VCaP (cell line): Measurements from ENCODE around the gene TMEM132D.

Source experiments
- H3K27ac ChIP-seq: fragments of 450-650 bp; 2 replicates; pipeline ENCODE4 v1.5.1; 2017
- TF ChIP-seq, protein P1 (sequence below): fragments of 450-650 bp; conservative IDR thresholded peaks from 2 replicates; pipeline ENCODE4 v1.5.1; 2017; ENCODE audit warnings: mild to moderate bottlenecking, moderate library complexity

The TMEM132D gene

DNA sequence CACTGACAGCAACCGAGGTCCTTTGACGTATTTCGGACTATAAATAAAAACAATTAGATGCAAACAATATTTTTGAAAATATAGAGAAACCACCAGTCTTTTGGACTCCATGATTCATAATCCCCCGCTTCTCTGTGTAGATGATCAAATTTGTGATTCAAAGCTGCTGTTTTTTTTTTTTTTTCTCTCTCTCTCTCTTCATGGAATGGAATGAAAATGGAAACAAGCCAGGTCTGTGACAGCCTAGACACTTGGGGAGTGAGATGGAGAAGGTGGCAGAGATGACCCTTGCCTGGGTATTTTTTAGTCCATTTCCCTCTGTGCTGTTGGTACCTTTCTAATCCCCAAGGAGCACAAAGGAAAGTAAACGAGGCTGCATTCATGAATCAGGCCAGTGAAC, 802.0 kb downstream of the TMEM132D start:
- H3K27ac ChIP-seq: no peak overlapping the region
- TF ChIP-seq, protein P1, sequence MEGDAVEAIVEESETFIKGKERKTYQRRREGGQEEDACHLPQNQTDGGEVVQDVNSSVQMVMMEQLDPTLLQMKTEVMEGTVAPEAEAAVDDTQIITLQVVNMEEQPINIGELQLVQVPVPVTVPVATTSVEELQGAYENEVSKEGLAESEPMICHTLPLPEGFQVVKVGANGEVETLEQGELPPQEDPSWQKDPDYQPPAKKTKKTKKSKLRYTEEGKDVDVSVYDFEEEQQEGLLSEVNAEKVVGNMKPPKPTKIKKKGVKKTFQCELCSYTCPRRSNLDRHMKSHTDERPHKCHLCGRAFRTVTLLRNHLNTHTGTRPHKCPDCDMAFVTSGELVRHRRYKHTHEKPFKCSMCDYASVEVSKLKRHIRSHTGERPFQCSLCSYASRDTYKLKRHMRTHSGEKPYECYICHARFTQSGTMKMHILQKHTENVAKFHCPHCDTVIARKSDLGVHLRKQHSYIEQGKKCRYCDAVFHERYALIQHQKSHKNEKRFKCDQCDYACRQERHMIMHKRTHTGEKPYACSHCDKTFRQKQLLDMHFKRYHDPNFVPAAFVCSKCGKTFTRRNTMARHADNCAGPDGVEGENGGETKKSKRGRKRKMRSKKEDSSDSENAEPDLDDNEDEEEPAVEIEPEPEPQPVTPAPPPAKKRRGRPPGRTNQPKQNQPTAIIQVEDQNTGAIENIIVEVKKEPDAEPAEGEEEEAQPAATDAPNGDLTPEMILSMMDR: no peak

GRCh38 chr12:129101404-129101803, 802.4 kb downstream of the TMEM132D start:
- H3K27ac ChIP-seq: no peak overlapping the region
- TF ChIP-seq, protein P1: no peak

GRCh38 chr12:129097451-129097850, 806.4 kb downstream of the TMEM132D start:
- H3K27ac ChIP-seq: no peak overlapping the region
- TF ChIP-seq, protein P1: no peak

GRCh38 chr12:129096968-129097367, 806.9 kb downstream of the TMEM132D start:
- H3K27ac ChIP-seq: no peak overlapping the region
- TF ChIP-seq, protein P1: no peak

GRCh38 chr12:129096184-129096583, 807.6 kb downstream of the TMEM132D start:
- no peak overlapping the region for H3K27ac ChIP-seq
- TF ChIP-seq, protein P1: no peak

DNA sequence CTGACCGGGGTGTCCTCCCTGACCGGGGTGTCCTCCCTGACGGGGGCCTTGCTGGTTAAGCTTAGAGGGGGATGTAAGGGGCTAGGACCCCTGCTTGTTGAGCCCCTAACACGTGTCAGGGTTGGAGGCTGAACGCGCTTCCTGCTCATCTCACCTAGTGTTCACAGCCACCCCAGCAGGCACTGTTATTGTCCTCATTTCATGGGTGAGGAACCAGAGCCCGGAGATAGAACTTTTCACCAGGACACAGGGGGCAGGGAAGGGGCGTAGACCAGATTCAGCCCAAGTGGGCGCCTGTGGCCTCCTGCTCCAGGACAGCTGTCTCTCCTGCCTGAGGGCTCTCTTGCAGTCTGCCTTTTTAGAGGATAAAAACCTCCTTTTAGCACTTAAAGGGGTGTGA, 814.2 kb downstream of the TMEM132D start:
- TF ChIP-seq, protein P1: no peak
- no peak overlapping the region for H3K27ac ChIP-seq

DNA sequence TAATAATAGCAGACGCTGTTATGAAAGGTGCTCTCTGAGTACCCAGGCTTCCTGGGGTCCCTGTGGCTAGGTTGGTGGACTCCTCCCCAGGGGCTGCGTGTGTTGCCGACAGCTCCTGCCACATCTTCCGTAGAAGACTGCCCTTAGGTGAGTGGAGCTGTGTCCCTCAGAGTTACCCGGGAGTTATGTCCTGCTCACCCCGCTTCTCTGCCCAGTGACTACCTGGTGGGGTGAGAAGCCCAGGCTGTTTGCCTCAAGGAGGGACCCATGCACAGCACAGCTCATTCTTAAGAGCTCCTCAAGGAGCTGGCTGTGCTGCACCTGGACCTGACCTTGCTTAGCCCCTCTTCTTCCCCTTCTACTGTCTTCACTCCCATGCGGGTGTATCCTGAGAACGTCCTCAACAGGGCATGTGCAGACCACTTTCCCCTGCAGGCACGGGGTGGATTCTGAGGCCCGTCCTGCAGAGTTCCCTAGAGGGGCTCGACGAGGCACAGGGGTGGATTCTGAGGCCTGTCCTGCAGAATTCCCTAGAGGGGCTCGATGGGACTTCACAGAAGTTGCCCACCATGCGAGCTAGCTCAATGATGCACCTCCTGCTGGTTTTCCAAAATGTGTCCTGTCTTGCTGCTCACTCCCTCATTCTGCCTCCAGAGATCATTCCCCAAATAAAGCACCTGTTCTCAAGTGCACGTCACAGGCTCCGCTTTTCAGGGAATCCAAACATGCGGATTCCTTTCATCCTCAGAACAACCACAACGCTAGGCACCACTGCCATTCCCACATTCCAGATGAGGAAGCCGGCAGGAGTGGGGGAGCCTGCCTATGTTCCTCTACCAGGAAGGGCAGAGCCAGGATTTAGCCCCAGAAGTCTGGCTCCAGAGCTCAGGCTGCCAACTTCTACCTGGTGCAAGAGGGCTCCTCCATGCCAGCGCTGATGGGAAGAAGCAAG, 818.7 kb downstream of the TMEM132D start:
- TF ChIP-seq, protein P1: no peak
- H3K27ac ChIP-seq: no peak overlapping the region
